Hepatocyte (in vitro differentiated cells): ENCODE data around the gene TTLL4. TPM values are rescaled to one million over a fixed set of nuclear protein-coding genes. Genes with fewer than 3 reads are reported as not detected.

Source experiments
- DNase-seq: peaks from one replicate; pipeline ENCODE4 v3.0.0-alpha.2; 2016; ENCODE audit warnings: low spot score
- H2AFZ ChIP-seq: fragments of 200-600 bp; sonication (generic); 2 replicates; pipeline ENCODE4 v1.6.0; 2016; ENCODE audit warnings: antibody characterized with exemption, mild to moderate bottlenecking
- H3K27ac ChIP-seq: fragments of 200-600 bp; sonication (generic); 2 replicates; pipeline ENCODE4 v1.5.1; 2016; ENCODE audit warnings: mild to moderate bottlenecking
- H3K27me3 ChIP-seq: fragments of 200-600 bp; sonication (generic); 2 replicates; pipeline ENCODE4 v1.6.1; 2016
- H3K36me3 ChIP-seq: fragments of 200-600 bp; sonication (generic); replicated peaks from 2 replicates; pipeline ENCODE4 v1.5.1; 2016; ENCODE audit warnings: low read depth; ENCODE audit not compliant: insufficient read depth
- H3K4me1 ChIP-seq: fragments of 200-600 bp; sonication (generic); 2 replicates; pipeline ENCODE4 v1.5.1; 2016; ENCODE audit warnings: mild to moderate bottlenecking, moderate library complexity; ENCODE audit not compliant: insufficient read depth
- H3K4me2 ChIP-seq: fragments of 200-600 bp; sonication (generic); 2 replicates; pipeline ENCODE4 v1.6.0; 2016
- H3K4me3 ChIP-seq: fragments of 200-600 bp; sonication (generic); 2 replicates; pipeline ENCODE4 v1.5.1; 2016; ENCODE audit warnings: mild to moderate bottlenecking
- H3K79me2 ChIP-seq: fragments of 200-600 bp; sonication (generic); 2 replicates; pipeline ENCODE4 v1.6.0; 2017; ENCODE audit warnings: mild to moderate bottlenecking
- H3K9me2 ChIP-seq: fragments of 200-600 bp; sonication (generic); replicated peaks from 2 replicates; pipeline ENCODE4 v1.6.0; 2017; ENCODE audit warnings: mild to moderate bottlenecking; ENCODE audit not compliant: insufficient read depth
- H3K9me3 ChIP-seq: fragments of 200-600 bp; sonication (generic); 2 replicates; pipeline ENCODE4 v1.5.1; 2016; ENCODE audit warnings: low read depth, mild to moderate bottlenecking
- H4K20me1 ChIP-seq: fragments of 200-600 bp; sonication (generic); 2 replicates; pipeline ENCODE4 v1.6.0; 2016; ENCODE audit warnings: mild to moderate bottlenecking; ENCODE audit not compliant: insufficient read depth, poor library complexity, severe bottlenecking
- EZH2 ChIP-seq: fragments of 200-600 bp; sonication (generic); IDR thresholded peaks from 2 replicates; pipeline ENCODE4 v1.6.1; 2016; ENCODE audit warnings: antibody characterized with exemption, mild to moderate bottlenecking, borderline replicate concordance
- EZH2phosphoT487 ChIP-seq: fragments of 200-600 bp; sonication (generic); IDR thresholded peaks from one replicate; pipeline ENCODE4 v1.6.1; 2018; ENCODE audit warnings: antibody characterized with exemption, mild to moderate bottlenecking, low read depth, moderate library complexity; ENCODE audit not compliant: unreplicated experiment, severe bottlenecking
- WGBS: methylation state at CpG from one replicate; pipeline ENCODE4 v1.1.6; 2016; ENCODE audit warnings: low lambda C conversion rate; ENCODE audit errors: missing lambda C conversion rate; 5-methylcytosine and 5-hydroxymethylcytosine counted together
- polyA plus RNA-seq: library from polyadenylated mRNA; unstranded; fragments of >200 nt; fragmentation: Nextera tagmentation; extraction: Ambion mirVana; gene quantifications from 2 replicates; pipeline ENCODE4 v1.2.1, GENCODE V29; 2016
- total RNA-seq: library from RNA; depleted of rRNA; stranded (reverse); fragments of >200 nt; gene quantifications from 2 replicates; pipeline ENCODE4 v1.2.3, GENCODE V29; 2014
- TF ChIP-seq, protein P1 (sequence below): fragments of 200-600 bp; sonication (generic); IDR thresholded peaks from 2 replicates; pipeline ENCODE4 v1.5.1; 2016; ENCODE audit warnings: antibody characterized with exemption, mild to moderate bottlenecking; ENCODE audit not compliant: poor library complexity

TTLL4 gene
- total and polyA plus RNA-seq, 2 experiments from 2014 or later: 18.2 to 23.7 TPM

- 76% methylated on average over 2 of the region's 2 CpGs for WGBS
- peaks cover 3% of the 10 kb centered on the region for H4K20me1 ChIP-seq
Measured at GRCh38 chr2:218788529-218789255, 78.1 kb downstream of the TTLL4 start.

DNA sequence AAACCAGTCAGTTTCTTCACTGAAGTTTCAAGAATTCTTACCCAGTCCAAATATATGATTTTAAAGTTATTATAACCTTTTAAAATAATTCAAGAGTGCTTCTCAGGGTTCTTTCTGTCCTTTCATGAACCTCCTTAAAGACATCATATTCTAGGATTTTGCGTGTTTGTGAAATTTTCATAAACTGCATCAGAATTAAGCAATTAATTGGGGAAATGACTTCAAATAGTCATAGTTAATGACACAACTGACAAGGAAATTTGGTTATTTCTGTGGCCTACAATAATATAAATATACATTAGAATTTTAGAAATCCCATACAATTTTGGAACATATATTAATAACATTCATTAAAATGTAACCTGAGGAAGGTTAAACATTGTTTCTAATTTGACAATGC, 81.8 kb downstream of the TTLL4 start:
- no peaks in the 10 kb centered on the region for H3K4me1 ChIP-seq
- no peaks in the 10 kb centered on the region for H3K36me3 ChIP-seq
- TF ChIP-seq EZH2phosphoT487 (no peak), EZH2 (no peak)
- TF ChIP-seq, protein P1, sequence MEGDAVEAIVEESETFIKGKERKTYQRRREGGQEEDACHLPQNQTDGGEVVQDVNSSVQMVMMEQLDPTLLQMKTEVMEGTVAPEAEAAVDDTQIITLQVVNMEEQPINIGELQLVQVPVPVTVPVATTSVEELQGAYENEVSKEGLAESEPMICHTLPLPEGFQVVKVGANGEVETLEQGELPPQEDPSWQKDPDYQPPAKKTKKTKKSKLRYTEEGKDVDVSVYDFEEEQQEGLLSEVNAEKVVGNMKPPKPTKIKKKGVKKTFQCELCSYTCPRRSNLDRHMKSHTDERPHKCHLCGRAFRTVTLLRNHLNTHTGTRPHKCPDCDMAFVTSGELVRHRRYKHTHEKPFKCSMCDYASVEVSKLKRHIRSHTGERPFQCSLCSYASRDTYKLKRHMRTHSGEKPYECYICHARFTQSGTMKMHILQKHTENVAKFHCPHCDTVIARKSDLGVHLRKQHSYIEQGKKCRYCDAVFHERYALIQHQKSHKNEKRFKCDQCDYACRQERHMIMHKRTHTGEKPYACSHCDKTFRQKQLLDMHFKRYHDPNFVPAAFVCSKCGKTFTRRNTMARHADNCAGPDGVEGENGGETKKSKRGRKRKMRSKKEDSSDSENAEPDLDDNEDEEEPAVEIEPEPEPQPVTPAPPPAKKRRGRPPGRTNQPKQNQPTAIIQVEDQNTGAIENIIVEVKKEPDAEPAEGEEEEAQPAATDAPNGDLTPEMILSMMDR: no peak
- WGBS: 98% methylated on average over 1 of the region's 1 CpG
- H2AFZ ChIP-seq: no peak overlapping the region
- no peak overlapping the region for H3K27ac ChIP-seq
- H3K4me3 ChIP-seq: no peak overlapping the region
- H3K9me3 ChIP-seq: no peaks in the 10 kb centered on the region
- no peak for DNase-seq
- H3K9me2 ChIP-seq: no peaks in the 10 kb centered on the region
- peaks cover 83% of the 10 kb centered on the region for H3K79me2 ChIP-seq
- peaks cover 2% of the 10 kb centered on the region for H4K20me1 ChIP-seq
- no peak overlapping the region for H3K4me2 ChIP-seq
- H3K27me3 ChIP-seq: no peaks in the 10 kb centered on the region

More at GRCh38 chr2:218788529-218789255, 78.1 kb downstream of the TTLL4 start:
- no peak overlapping the region for H2AFZ ChIP-seq
- DNase-seq: no peak
- H3K4me3 ChIP-seq: no peak overlapping the region
- no peak overlapping the region for H3K4me2 ChIP-seq
- peaks cover 91% of the 10 kb centered on the region for H3K79me2 ChIP-seq
- H3K27ac ChIP-seq: no peak overlapping the region
- no peaks in the 10 kb centered on the region for H3K27me3 ChIP-seq
- no peaks in the 10 kb centered on the region for H3K9me2 ChIP-seq
- peaks cover 16% of the 10 kb centered on the region for H3K4me1 ChIP-seq
- no peaks in the 10 kb centered on the region for H3K36me3 ChIP-seq
- TF ChIP-seq EZH2phosphoT487: no peak
- TF ChIP-seq, protein P1: no peak
- no peak for TF ChIP-seq EZH2
- H3K9me3 ChIP-seq: no peaks in the 10 kb centered on the region

DNA sequence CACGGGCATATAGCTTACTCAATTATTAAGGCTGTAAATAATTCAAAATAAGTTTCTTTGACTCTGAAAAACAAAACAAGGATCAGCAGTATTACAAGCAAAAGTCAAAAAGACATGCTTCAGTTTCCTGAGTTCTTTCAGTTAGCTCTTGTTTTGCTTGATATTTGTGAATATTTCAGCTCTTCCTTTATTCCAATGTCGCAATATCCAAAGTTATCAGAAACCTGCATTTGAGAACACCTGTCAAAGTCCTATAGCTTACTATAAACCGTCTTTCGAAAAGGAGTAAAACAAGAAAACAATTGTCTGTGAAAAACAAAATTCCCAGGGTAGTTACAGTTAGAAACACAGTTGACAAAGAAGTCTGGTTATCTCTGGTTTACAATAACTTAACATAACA, 86.1 kb downstream of the TTLL4 start:
- Histone ChIP-seq H3K27ac (no peak overlapping the region), H3K4me3 (no peak overlapping the region), H3K4me2 (no peak overlapping the region), H3K9me3 (no peaks in the 10 kb centered on the region), H3K36me3 (no peaks in the 10 kb centered on the region), H3K79me2 (peaks cover 66% of the 10 kb centered on the region), H3K4me1 (peaks cover 17% of the 10 kb centered on the region), H4K20me1 (peaks cover 2% of the 10 kb centered on the region), H2AFZ (no peak overlapping the region), H3K27me3 (no peaks in the 10 kb centered on the region), H3K9me2 (no peaks in the 10 kb centered on the region)
- no peak for DNase-seq
- WGBS: 92% methylated on average over 4 of the region's 4 CpGs
- TF ChIP-seq EZH2: no peak
- no peak for TF ChIP-seq EZH2phosphoT487
- TF ChIP-seq, protein P1: no peak
